ENCODE results near the gene TLE7. TPM values are rescaled to one million over a fixed set of nuclear protein-coding genes. Genes with fewer than 3 reads are reported as not detected.

The TLE7 gene
- total and polyA plus RNA-seq, 2 of the 8 experiments (the other 6 are each of a cell fraction or from before 2014, with no cell fraction given) = 0.03 TPM; not detected in 1

GRCh38 chr16:71429581-71429980 lies 12.3 kb downstream of the TLE7 start:
- Histone ChIP-seq H3K36me3 (ENCODE audit: control insufficient read depth in 2 of 4, insufficient read depth in 4 of 4, low read length in 3 of 4) (no peaks in the 10 kb centered on the region; a peak in 2 of 8 replicates), H2AFZ (ENCODE audit: low read length) (no peak overlapping the region), H3K56ac (replicated peaks; ENCODE audit: insufficient read length, low read depth, low read length) (no peak overlapping the region), H2BK120ac (replicated peaks; ENCODE audit: low read depth, low read length) (no peak overlapping the region), H2BK5ac (ENCODE audit: low read depth, low read length) (no peak overlapping the region), H4K20me1 (replicated peaks in 1 of 2; ENCODE audit: control insufficient read depth in 1 of 2, insufficient read depth in 2 of 2, low read length in 2 of 2) (no peaks in the 10 kb centered on the region), H2BK20ac (ENCODE audit: low read length) (no peak overlapping the region), H3K79me1 (ENCODE audit: low read depth, low read length) (no peaks in the 10 kb centered on the region), H3K23ac (ENCODE audit: insufficient read length) (no peak overlapping the region), H3K18ac (ENCODE audit: extremely low read depth, low read length) (no peak overlapping the region), H4K8ac (ENCODE audit: extremely low read depth, insufficient read depth, low read length) (no peak overlapping the region), H3K23me2 (ENCODE audit: low read depth, low read length) (peaks cover 5% of the 10 kb centered on the region; the same call in 1 of the 2 replicates), H4K91ac (replicated peaks; ENCODE audit: insufficient read length, low read length) (no peak overlapping the region), H3K4me1 (replicated peaks in 1 of 4; ENCODE audit: control insufficient read depth in 3 of 4, insufficient read depth in 4 of 4, low read length in 3 of 4) (peaks cover 0 to 5% (median 3%) of the 10 kb centered on the region in 4 experiments; a peak in 5 of 7 replicates), H3K4ac (replicated peaks; ENCODE audit: insufficient read length, low read depth, low read length) (no peak overlapping the region), H2BK12ac (ENCODE audit: low read depth, low read length) (no peak overlapping the region), H3K27me3 (replicated peaks in 1 of 4; ENCODE audit: control insufficient read depth in 3 of 4, extremely low read depth in 1 of 4, insufficient read depth in 3 of 4, low read length in 3 of 4) (peaks cover 0 to 6% (median 4%) of the 10 kb centered on the region in 4 experiments; a peak in 4 of 7 replicates), H2AK5ac (ENCODE audit: low read depth, low read length) (no peak overlapping the region), H3K4me2 (ENCODE audit: insufficient read depth in 1 of 2, low read depth in 2 of 2, low read length in 2 of 2) (no peak overlapping the region), H3K9ac (replicated peaks in 1 of 4; ENCODE audit: extremely low read depth in 1 of 4, low read depth in 3 of 4, low read length in 3 of 4) (no peak overlapping the region), H3K27ac (ENCODE audit: low read depth, low read length) (no peak overlapping the region), H3K4me3 (ENCODE audit: extremely low read depth in 1 of 4, insufficient read depth in 2 of 4, low read depth in 3 of 4, low read length in 4 of 4) (no peak overlapping the region), H3K9me3 (ENCODE audit: insufficient read depth in 2 of 2, low read depth in 1 of 2, low read length in 1 of 2) (no peaks in the 10 kb centered on the region), H3K14ac (ENCODE audit: insufficient read length) (no peak overlapping the region), H2BK15ac (ENCODE audit: low read length) (no peak overlapping the region), H3K79me2 (ENCODE audit: control insufficient read depth in 1 of 2, insufficient read depth in 2 of 2, low read length in 2 of 2) (no peaks in the 10 kb centered on the region), H4K5ac (ENCODE audit: insufficient read length, low read depth, low read length) (no peak overlapping the region)
- WGBS, 2 experiments (ENCODE audit: extremely low coverage in 1 of 2, insufficient coverage in 1 of 2, insufficient read length in 1 of 2, insufficient replicate concordance in 2 of 2, low coverage in 1 of 2, low lambda C conversion rate in 2 of 2, missing lambda C conversion rate in 1 of 2) = 66% methylated on average over 3 of the region's 3 CpGs; no CpG with 5 or more reads in 1 of the 2 experiments
- no peak for DNase-seq (ENCODE audit: low read depth in 1 of 2, low spot score in 2 of 2)
- no peak for FAIRE-seq
- ChIA-PET POLR2A (ENCODE audit: partially characterized antibody) (no interaction called here), CTCF (ENCODE audit: partially characterized antibody) (interaction anchor here (0.8 to 5.9 kb wide), 7 partner anchors 10 to 180 kb away, joined by 3 to 32 read pairs (median 3); partner anchors contain the start of gene CALB2)
- TF ChIP-seq SUZ12 (IDR thresholded peaks at IDR 0.05; ENCODE audit: low read length) (no peak), ASH2L (IDR thresholded peaks at IDR 0.05; ENCODE audit: low read length) (no peak), GABPA (IDR thresholded peaks at IDR 0.05; ENCODE audit: borderline replicate concordance, insufficient read depth, low read length) (no peak), USF2 (IDR thresholded peaks at IDR 0.05; ENCODE audit: low read length) (no peak), POLR2AphosphoS5 (IDR thresholded peaks at IDR 0.05; ENCODE audit: low read depth, low read length) (no peak), SIN3A (conservative IDR thresholded peaks at IDR 0.05 in 1 of 2, IDR thresholded peaks at IDR 0.05 in 1 of 2; ENCODE audit: low read depth in 1 of 2, low read length in 2 of 2) (no peak), ATF2 (IDR thresholded peaks at IDR 0.05; ENCODE audit: low read length) (no peak), ZNF274 (IDR thresholded peaks at IDR 0.05; ENCODE audit: borderline replicate concordance, extremely low read depth, low read length) (no peak), KDM5A (IDR thresholded peaks at IDR 0.05; ENCODE audit: low read length) (no peak), YY1 (IDR thresholded peaks at IDR 0.05; ENCODE audit: low read depth, low read length) (no peak), CREB1 (IDR thresholded peaks at IDR 0.05) (no peak), POU5F1 (IDR thresholded peaks at IDR 0.05; ENCODE audit: low read depth, low read length) (no peak)
